OCI-LY7 (cell line): Measurements from ENCODE around the gene SLC6A7. TPM values are rescaled to one million over a fixed set of nuclear protein-coding genes. Genes with fewer than 3 reads are reported as not detected.
"Not testable (repeated sequence)": the region's sequence is repeated elsewhere in the genome, so short reads cannot be mapped to it uniquely, and the experiment has no call there.

Experiments used
- BruUV-seq: library from RNA; stranded (reverse); fragments of 400-500 nt; replicated peaks from 2 replicates; lab custom pipeline; 2021; lab: Mats Ljungman, UMichigan
- CTCF ChIA-PET: fragments of 300-600 bp; sonication (Branson Sonifier 250); formaldehyde crosslinking; loops from one replicate; lab custom pipeline; 2022; ENCODE audit warnings: antibody characterized with exemption; ENCODE audit not compliant: unreplicated experiment; lab: Charles Lee
- POLR2A ChIA-PET: fragments of 300-600 bp; sonication (Branson Sonifier 250); formaldehyde crosslinking; loops from one replicate; lab custom pipeline; 2022; ENCODE audit warnings: antibody characterized with exemption; lab: Charles Lee
- DNase-seq: peaks from one replicate; pipeline ENCODE4 v3.0.0-alpha.2; 2015; ENCODE audit warnings: low spot score
- H2AFZ ChIP-seq: fragments of 200-600 bp; sonication (generic), shearing (Covaris generic); 2 replicates; pipeline ENCODE4 v1.6.1; 2014; ENCODE audit warnings: mild to moderate bottlenecking, antibody characterized with exemption, low read length, moderate library complexity
- H3K27ac ChIP-seq: fragments of 200-600 bp; sonication (generic); 2 replicates; pipeline ENCODE4 v1.5.1; 2014; ENCODE audit warnings: mixed run types, low read depth, mild to moderate bottlenecking, moderate library complexity, low read length, inconsistent platforms; ENCODE audit not compliant: poor library complexity, severe bottlenecking
- H3K36me3 ChIP-seq: fragments of 200-600 bp; sonication (generic); 2 replicates; pipeline ENCODE4 v1.6.1; 2014; ENCODE audit warnings: mild to moderate bottlenecking, antibody characterized with exemption, low read length, moderate library complexity, mixed read lengths; ENCODE audit not compliant: insufficient read depth
- H3K4me1 ChIP-seq: fragments of 200-600 bp; sonication (generic); 2 replicates; pipeline ENCODE4 v1.5.1; 2014; ENCODE audit warnings: mild to moderate bottlenecking, low read length; ENCODE audit not compliant: insufficient read depth, poor library complexity, severe bottlenecking
- H3K4me2 ChIP-seq: fragments of 200-600 bp; sonication (generic); 2 replicates; pipeline ENCODE4 v1.6.1; 2014; ENCODE audit warnings: mild to moderate bottlenecking, low read length
- H3K4me3 ChIP-seq: fragments of 200-600 bp; sonication (generic); 2 replicates; pipeline ENCODE4 v1.5.1; 2014; ENCODE audit warnings: mild to moderate bottlenecking, low read depth, low read length; ENCODE audit not compliant: poor library complexity, severe bottlenecking
- H3K79me2 ChIP-seq: fragments of 200-600 bp; sonication (generic); 2 replicates; pipeline ENCODE4 v1.6.1; 2016; ENCODE audit warnings: low read depth, mild to moderate bottlenecking, low read length, moderate library complexity, mixed read lengths; ENCODE audit not compliant: insufficient read depth
- H3K9me2 ChIP-seq: fragments of 200-600 bp; sonication (generic); 2 replicates; pipeline ENCODE4 v1.6.1; 2016; ENCODE audit warnings: mild to moderate bottlenecking, low read length, mixed read lengths; ENCODE audit not compliant: insufficient read depth
- H3K9me3 ChIP-seq: fragments of 200-600 bp; sonication (generic); 2 replicates; pipeline ENCODE4 v1.6.1; 2014; ENCODE audit warnings: mild to moderate bottlenecking, mixed run types, low read length, mixed read lengths
- H4K20me1 ChIP-seq: fragments of 200-600 bp; sonication (generic); 2 replicates; pipeline ENCODE4 v1.6.1; 2014; ENCODE audit warnings: mild to moderate bottlenecking, antibody characterized with exemption, low read length, moderate library complexity, mixed read lengths; ENCODE audit not compliant: insufficient read depth
- EZH2phosphoT487 ChIP-seq: fragments of 200-600 bp; sonication (generic); IDR thresholded peaks from 2 replicates; pipeline ENCODE4 v1.6.1; 2018; ENCODE audit warnings: low read depth, borderline replicate concordance, mild to moderate bottlenecking, mixed run types, antibody characterized with exemption, low read length, moderate library complexity, mixed read lengths
- intact Hi-C: fragments of 100-400 bp; cut with micrococcal nuclease; formaldehyde crosslinking; loops from one replicate; pipeline ENCODE4 v1.10.0; 2022; ENCODE audit not compliant: unreplicated experiment
- total RNA-seq, 2 experiments: library from RNA; depleted of rRNA in 1 of 2; stranded (reverse); fragments of >200 nt in 1 of 2; shearing (Covaris generic) in 1 of 2; gene quantifications; 2 replicates each; pipeline ENCODE4 v1.2.3, GENCODE V29; 2014 to 2022
- TF ChIP-seq, protein P1 (sequence below): fragments of 200-600 bp; sonication (generic); conservative IDR thresholded peaks from 2 replicates; pipeline ENCODE4 v1.5.1; 2014; ENCODE audit warnings: mild to moderate bottlenecking, antibody characterized with exemption, low read length, moderate library complexity, mixed read lengths

The SLC6A7 gene
- total RNA-seq, 2 experiments from 2014 or later, result not detected

DNA sequence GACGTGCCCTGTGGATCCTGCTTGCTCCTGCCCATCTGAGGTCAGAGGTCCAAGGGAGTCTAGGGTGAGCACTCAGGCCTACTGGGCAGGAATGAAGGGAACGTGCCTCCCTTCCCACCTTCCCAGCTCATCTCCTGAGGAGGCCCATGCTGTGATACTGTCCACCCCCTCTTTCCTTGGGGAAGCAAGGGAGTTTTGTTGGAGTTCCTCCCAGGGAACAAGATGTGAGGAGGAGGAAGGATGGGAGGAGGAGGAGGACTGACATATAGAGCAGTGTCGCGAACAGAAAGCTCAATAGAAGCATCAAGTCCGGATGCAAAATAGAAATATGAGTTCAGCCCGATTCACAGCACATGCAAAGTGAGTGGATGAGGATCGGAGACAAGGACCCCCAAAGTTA lies 41.0 kb downstream of the SLC6A7 start:
- BruUV-seq, result no TSS peak
- no peak overlapping the region for H3K27ac ChIP-seq
- no peaks in the 10 kb centered on the region for H3K36me3 ChIP-seq
- H2AFZ ChIP-seq, result no peak overlapping the region
- no peaks in the 10 kb centered on the region for H4K20me1 ChIP-seq
- no peaks in the 10 kb centered on the region for H3K9me2 ChIP-seq
- intact Hi-C loops, result no loop called here
- no peak for DNase-seq
- POLR2A ChIA-PET, result interaction anchor here (0.9 kb wide), 1 partner anchor 10 kb away, joined by 3 read pairs; no protein-coding TSS in a partner anchor
- TF ChIP-seq EZH2phosphoT487, result no peak
- TF ChIP-seq, protein P1, sequence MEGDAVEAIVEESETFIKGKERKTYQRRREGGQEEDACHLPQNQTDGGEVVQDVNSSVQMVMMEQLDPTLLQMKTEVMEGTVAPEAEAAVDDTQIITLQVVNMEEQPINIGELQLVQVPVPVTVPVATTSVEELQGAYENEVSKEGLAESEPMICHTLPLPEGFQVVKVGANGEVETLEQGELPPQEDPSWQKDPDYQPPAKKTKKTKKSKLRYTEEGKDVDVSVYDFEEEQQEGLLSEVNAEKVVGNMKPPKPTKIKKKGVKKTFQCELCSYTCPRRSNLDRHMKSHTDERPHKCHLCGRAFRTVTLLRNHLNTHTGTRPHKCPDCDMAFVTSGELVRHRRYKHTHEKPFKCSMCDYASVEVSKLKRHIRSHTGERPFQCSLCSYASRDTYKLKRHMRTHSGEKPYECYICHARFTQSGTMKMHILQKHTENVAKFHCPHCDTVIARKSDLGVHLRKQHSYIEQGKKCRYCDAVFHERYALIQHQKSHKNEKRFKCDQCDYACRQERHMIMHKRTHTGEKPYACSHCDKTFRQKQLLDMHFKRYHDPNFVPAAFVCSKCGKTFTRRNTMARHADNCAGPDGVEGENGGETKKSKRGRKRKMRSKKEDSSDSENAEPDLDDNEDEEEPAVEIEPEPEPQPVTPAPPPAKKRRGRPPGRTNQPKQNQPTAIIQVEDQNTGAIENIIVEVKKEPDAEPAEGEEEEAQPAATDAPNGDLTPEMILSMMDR, result no peak
- CTCF ChIA-PET, result interaction anchor here (0.6 kb wide), 1 partner anchor 132 kb away, joined by 3 read pairs; no protein-coding TSS in a partner anchor
- no peaks in the 10 kb centered on the region for H3K9me3 ChIP-seq
- H3K4me2 ChIP-seq, result no peak overlapping the region
- H3K79me2 ChIP-seq, result no peaks in the 10 kb centered on the region
- H3K4me3 ChIP-seq, result no peak overlapping the region
- no peaks in the 10 kb centered on the region for H3K4me1 ChIP-seq

DNA sequence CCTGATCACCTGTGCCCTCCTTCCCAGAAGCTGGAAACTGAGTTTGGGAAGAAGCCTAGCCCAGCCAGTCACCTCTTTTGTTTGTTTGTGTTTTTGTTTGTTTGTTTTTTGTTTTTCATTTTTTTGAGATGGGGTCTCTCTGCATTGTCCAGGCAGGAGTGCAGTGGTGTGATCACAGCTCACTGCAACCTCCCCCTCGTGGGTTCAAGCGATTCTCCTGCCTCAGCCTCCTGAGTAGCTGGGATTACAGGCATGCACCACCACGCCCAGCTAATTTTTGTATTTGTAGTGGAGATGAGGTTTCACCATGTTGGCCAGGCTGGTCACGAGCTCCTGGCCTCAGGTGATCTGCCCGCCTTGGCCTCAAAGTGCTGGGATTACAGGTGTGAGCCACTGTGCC lies 43.8 kb downstream of the SLC6A7 start:
- DNase-seq, H3K4me1 ChIP-seq, H4K20me1 ChIP-seq, CTCF ChIA-PET, H3K27ac ChIP-seq, POLR2A ChIA-PET, BruUV-seq, H3K9me3 ChIP-seq, H3K36me3 ChIP-seq, H3K4me3 ChIP-seq, H3K79me2 ChIP-seq, H3K4me2 ChIP-seq, intact Hi-C loops, H3K9me2 ChIP-seq, H2AFZ ChIP-seq: not testable (repeated sequence)

DNA sequence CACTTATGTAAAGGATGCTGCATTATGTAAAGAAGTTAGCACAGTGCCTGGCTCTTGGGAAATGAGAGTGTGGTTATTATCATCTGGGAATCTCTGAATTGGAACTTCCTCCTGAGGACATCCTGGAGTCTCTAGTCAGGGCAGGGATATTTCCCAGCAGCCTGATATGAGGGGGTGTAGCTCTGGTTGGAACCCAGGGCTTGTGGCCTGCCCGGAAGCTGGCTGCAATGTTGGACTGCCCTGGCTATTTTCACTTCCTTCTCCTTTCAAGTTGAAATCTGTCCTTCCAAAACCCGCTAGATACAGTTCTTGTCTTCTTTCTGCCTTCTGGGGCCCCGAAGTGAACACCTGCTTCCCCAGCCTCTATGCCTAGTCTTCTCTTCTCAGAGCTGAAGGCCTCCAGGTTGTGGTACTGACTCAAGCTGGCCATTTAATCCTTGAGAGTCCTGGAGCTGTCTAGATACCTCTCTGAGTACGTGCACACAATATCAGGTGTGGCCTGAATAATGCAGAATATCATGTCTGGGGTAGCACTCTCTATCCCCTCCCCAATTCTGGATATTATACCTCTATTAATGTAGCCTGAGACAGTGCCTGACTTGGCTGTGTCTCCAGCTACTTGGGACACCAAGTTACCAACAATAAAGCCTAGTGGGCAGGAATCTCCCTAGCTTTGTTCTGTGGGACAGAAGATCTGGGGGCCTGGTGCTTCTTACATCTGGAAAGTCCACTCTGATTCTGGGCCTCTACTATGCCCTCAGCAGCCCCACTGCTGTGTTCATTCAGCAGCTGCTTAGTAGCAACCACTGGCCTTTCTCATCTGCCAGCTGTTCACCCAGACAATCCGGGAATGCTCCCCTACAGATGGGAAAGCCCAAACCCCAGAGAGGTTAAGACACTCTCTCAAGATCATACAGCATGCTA lies 45.0 kb downstream of the SLC6A7 start:
- H3K79me2 ChIP-seq, result no peaks in the 10 kb centered on the region
- no peaks in the 10 kb centered on the region for H3K4me1 ChIP-seq
- H3K36me3 ChIP-seq, result no peaks in the 10 kb centered on the region
- H3K4me2 ChIP-seq, result no peak overlapping the region
- POLR2A ChIA-PET, result interaction anchor here (0.6 kb wide), 1 partner anchor 696 kb away, joined by 3 read pairs; no protein-coding TSS in a partner anchor
- DNase-seq, result peak; percentile 13
- H2AFZ ChIP-seq, result no peak overlapping the region
- TF ChIP-seq, protein P1, result no peak
- no peak for TF ChIP-seq EZH2phosphoT487
- no peaks in the 10 kb centered on the region for H3K9me2 ChIP-seq
- no peak overlapping the region for H3K4me3 ChIP-seq
- CTCF ChIA-PET, result interaction anchor here (0.6 kb wide), 1 partner anchor 69 kb away, joined by 3 read pairs; no protein-coding TSS in a partner anchor
- no TSS peak for BruUV-seq
- intact Hi-C loops, result no loop called here
- H3K27ac ChIP-seq, result no peak overlapping the region
- H3K9me3 ChIP-seq, result no peaks in the 10 kb centered on the region
- no peaks in the 10 kb centered on the region for H4K20me1 ChIP-seq
